ENCODE measurements around the gene POGLUT2.
A peak's percentile ranks its signal among the peaks of the same experiment; 100 is the strongest.
"Not testable (repeated sequence)": the region's sequence is repeated elsewhere in the genome, so short reads cannot be mapped to it uniquely, and the experiment has no call there.

POGLUT2 gene

DNA sequence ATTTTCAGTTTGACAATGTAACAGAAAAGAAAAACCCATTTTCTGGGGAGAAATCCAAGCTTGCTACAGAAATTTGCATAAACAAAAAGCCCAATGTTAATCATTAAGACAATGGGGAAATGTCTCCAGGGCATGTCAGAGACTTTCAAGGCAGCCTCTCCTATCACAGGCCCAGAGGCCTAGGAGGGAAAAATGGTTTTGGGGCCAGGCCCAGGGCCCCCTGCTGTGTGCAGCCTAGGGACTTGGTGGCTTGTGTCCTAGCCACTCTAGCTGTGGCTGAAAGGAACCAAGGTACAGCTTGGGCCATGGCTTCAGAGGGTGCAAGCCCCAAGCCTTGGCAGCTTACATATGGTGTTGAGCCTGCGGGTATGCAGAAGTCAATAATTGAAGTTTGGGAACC is 17.2 kb downstream of the POGLUT2 start:
- Histone ChIP-seq H4K20me1 (no peaks in the 10 kb centered on the region), H3K27me3 (no peaks in the 10 kb centered on the region), H3K4me2 (no peak overlapping the region), H3K36me3 (peaks cover 11% of the 10 kb centered on the region; the same call in 1 of the 2 replicates), H3K4me1 (peaks cover 13% of the 10 kb centered on the region), H3K27ac (no peak overlapping the region), H3K9me3 (peaks cover 21% of the 10 kb centered on the region), H3K4me3 (no peak overlapping the region), H3K9ac (no peak overlapping the region)
- no peak for TF ChIP-seq Cebpa-rat (IDR thresholded peaks at IDR 0.05)

- not testable (repeated sequence) for H3K27ac ChIP-seq, H3K9ac ChIP-seq
These were observed 18.1 kb downstream of the POGLUT2 start for GRCh38 chr13:102780656-102781055.

GRCh38 chr13:102779436-102780159 is 19.2 kb downstream of the POGLUT2 start:
- H4K20me1 ChIP-seq: no peaks in the 10 kb centered on the region

More at GRCh38 chr13:102780656-102781055, 18.1 kb downstream of the POGLUT2 start:
- not testable (repeated sequence) for H3K4me3 ChIP-seq, H3K27me3 ChIP-seq, H3K4me2 ChIP-seq, H4K20me1 ChIP-seq
- Histone ChIP-seq H3K9me3 (peaks cover 21% of the 10 kb centered on the region), H3K4me1 (peaks cover 13% of the 10 kb centered on the region), H3K36me3 (peaks cover 11% of the 10 kb centered on the region; the same call in 1 of the 2 replicates)

DNA sequence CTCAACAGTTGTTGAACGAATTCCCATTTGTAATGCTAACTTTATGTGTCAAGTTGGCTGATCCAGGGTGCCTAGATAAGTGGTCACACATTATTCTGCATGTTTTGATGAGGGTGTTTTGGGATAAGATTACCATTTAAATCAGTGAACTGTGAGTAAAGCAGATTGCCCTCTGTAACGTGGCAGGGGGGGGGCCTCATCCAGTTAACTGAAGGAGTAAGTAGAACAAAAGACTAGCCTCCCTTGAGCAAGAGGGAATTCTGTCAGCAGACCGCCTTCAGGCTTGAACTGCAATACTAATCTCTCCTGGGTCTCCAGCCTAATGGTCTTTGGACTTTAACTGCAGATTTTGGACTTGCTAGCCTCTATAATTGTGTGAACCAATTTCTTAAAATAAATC is 21.0 kb downstream of the POGLUT2 start:
- Histone ChIP-seq H3K9me3 (peaks cover 27% of the 10 kb centered on the region), H4K20me1 (no peaks in the 10 kb centered on the region), H3K27ac (no peak overlapping the region), H3K4me1 (peaks cover 21% of the 10 kb centered on the region), H3K4me3 (no peak overlapping the region), H3K36me3 (peaks cover 11% of the 10 kb centered on the region; the same call in 1 of the 2 replicates), H3K4me2 (no peak overlapping the region), H3K27me3 (no peaks in the 10 kb centered on the region), H3K9ac (no peak overlapping the region)
- no peak for TF ChIP-seq Cebpa-rat (IDR thresholded peaks at IDR 0.05)

More at GRCh38 chr13:102779436-102780159, 19.2 kb downstream of the POGLUT2 start:
- H3K27me3 ChIP-seq: no peaks in the 10 kb centered on the region
- H3K4me2 ChIP-seq: peak overlapping the region; percentile 18
- H3K9ac ChIP-seq: no peak overlapping the region
- H3K9me3 ChIP-seq: peaks cover 21% of the 10 kb centered on the region
- peaks cover 13% of the 10 kb centered on the region for H3K4me1 ChIP-seq
- no peak overlapping the region; the same call in 1 of the 2 replicates for H3K27ac ChIP-seq
- no peak for TF ChIP-seq Cebpa-rat (IDR thresholded peaks at IDR 0.05)
- peaks cover 11% of the 10 kb centered on the region; the same call in 1 of the 2 replicates for H3K36me3 ChIP-seq
- no peak overlapping the region for H3K4me3 ChIP-seq

- H3K4me1 ChIP-seq: peaks cover 35% of the 10 kb centered on the region
These were observed 22.5 kb downstream of the POGLUT2 start for GRCh38 chr13:102776271-102776670.

DNA sequence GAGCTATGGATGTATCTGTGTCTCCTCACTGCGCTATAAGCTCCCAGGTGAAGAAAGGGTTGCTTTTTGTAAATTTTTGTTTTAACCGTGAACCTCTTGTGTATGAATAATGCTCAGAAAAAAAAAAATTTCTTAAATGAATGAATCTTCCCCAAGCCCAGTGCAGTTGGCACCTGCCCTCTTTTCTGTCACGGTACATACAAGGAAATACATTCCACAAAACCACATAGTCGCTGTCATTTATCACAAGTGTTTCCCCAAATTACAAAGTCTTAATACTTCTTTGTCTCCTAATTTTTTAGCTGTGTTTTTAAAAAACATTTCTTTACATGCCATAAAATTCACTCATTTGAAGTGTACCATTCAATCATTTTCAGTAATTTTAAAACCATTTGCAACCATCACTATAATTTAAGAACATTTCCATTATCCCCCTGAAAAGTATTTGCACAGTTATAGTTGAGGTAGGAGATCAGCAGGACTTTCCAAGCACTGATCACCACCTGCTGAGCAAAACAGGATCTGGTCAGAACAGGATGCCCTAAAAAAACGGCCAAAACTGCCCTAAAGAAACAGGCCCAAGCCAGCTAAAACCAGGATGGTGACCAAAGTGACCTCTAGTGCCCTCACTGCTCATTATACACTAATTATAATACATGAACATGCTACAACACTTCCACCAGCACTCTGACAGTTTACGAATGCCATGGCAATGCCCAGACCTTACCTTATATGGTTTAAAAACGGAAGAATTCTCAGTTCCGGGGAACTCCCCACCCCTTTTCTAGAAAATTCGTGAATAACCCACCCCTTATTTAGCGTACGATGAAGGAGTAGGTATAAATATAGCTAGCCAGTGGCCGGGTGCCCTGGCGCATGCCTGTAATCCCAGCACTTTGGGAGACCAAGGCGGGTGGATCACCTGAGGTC is 23.9 kb downstream of the POGLUT2 start:
- H3K9ac ChIP-seq: no peak overlapping the region
- H3K9me3 ChIP-seq: peaks cover 7% of the 10 kb centered on the region
- H3K4me1 ChIP-seq: peaks cover 40% of the 10 kb centered on the region
- H3K4me2 ChIP-seq: no peak overlapping the region
- no peak overlapping the region for H3K4me3 ChIP-seq
- no peak overlapping the region for H3K27ac ChIP-seq
- H3K36me3 ChIP-seq: no peaks in the 10 kb centered on the region
- H3K27me3 ChIP-seq: no peaks in the 10 kb centered on the region
- no peak for TF ChIP-seq Cebpa-rat (IDR thresholded peaks at IDR 0.05)
- H4K20me1 ChIP-seq: no peaks in the 10 kb centered on the region

More at GRCh38 chr13:102776271-102776670, 22.5 kb downstream of the POGLUT2 start:
- no peaks in the 10 kb centered on the region for H4K20me1 ChIP-seq
- no peak for TF ChIP-seq Cebpa-rat (IDR thresholded peaks at IDR 0.05)
- no peak overlapping the region for H3K9ac ChIP-seq
- no peak overlapping the region for H3K4me3 ChIP-seq
- no peak overlapping the region for H3K27ac ChIP-seq
- peaks cover under 1% of the 10 kb centered on the region; the same call in 1 of the 2 replicates for H3K36me3 ChIP-seq
- H3K27me3 ChIP-seq: no peaks in the 10 kb centered on the region
- H3K9me3 ChIP-seq: peaks cover 13% of the 10 kb centered on the region
- H3K4me2 ChIP-seq: no peak overlapping the region

- Histone ChIP-seq H3K9ac (peak overlapping the region; percentile 89; the same call in 1 of the 2 replicates), H3K4me3 (peak overlapping the region; percentile 86), H3K9me3 (peaks cover 7% of the 10 kb centered on the region), H3K4me1 (peaks cover 33% of the 10 kb centered on the region), H3K36me3 (no peaks in the 10 kb centered on the region), H3K4me2 (peak overlapping the region; percentile 92), H3K27ac (peak overlapping the region; percentile 88; the same call in 1 of the 2 replicates), H4K20me1 (no peaks in the 10 kb centered on the region), H3K27me3 (no peaks in the 10 kb centered on the region)
- no peak for TF ChIP-seq Cebpa-rat (IDR thresholded peaks at IDR 0.05)
These were observed 24.6 kb downstream of the POGLUT2 start for GRCh38 chr13:102774214-102774568.

DNA sequence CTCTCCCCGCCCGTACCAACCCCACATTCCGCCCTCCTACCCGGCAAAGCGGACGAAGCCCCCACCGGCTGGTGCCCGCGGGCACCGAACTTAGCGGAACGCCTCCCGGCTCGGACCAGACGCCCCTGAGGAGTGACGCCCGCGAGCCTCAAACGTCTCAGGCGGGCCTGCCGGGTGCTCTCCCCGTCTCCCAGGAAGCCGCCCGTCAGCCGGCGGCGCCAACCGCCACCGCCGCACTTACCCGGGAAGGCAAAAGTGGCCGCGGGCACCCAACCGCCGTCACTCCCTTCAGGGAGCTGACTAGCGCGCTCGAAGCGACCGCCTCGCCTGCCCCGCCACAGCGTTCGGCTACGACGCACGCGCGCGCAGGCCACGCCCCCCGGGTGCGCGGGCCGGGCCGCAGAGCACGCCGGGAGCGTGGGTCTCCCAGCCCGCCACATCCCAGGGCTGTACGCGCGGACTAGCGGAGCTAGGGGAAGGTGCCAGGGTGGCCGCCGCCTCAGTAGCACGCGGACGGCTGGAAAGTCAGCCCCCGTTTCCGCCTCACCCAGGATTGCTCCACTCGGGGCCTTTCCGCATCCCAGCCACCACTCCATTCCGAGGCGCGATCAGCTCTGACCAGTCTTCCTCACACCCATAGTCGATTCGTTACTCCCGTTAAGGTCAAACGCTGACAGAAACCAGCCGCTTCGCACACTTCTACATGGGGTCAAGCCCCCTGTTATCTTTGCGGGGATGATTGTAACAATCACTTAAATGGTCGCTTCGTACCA is 25.1 kb downstream of the POGLUT2 start, which contains the start of gene TEX30:
Gene TEX30 (minus strand): TSS at position 346 of the 773 bp plus-strand sequence. CDS start 3,760 bp downstream, outside the sequence.
- TF ChIP-seq Cebpa-rat (IDR thresholded peaks at IDR 0.05): no peak
- H3K4me1 ChIP-seq: peaks cover 29% of the 10 kb centered on the region
- peak within 1 kb of the TSS; percentile 88 for H3K27ac ChIP-seq
- H3K4me3 ChIP-seq: peak within 1 kb of the TSS; percentile 86
- peaks cover 7% of the 10 kb centered on the region for H3K9me3 ChIP-seq
- H3K4me2 ChIP-seq: peak within 1 kb of the TSS; percentile 92
- no peaks in the 10 kb centered on the region for H3K27me3 ChIP-seq
- peak within 1 kb of the TSS; percentile 89 for H3K9ac ChIP-seq
- H3K36me3 ChIP-seq: no peaks in the 10 kb centered on the region
- H4K20me1 ChIP-seq: no peaks in the 10 kb centered on the region

DNA sequence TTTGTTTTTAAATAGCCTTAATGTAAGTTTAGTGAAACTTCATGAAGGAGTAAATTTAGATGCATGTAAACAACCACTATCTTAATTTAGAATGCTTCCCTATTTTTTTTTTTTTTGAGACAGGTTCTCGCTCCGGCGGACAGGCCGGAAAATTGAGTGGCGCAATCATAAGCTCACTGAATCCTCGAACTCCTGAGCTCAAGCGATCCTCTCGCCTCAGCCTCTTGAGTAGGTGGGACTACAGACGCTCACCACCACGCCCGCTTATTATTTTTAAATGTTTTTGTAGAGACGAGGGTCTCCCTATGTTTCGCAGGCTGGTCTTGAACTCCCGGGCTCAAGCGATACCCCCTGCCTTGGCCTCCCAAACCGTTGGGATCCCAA is 26.7 kb downstream of the POGLUT2 start:
- H3K4me3 ChIP-seq: no peak overlapping the region
- H3K4me1 ChIP-seq: peaks cover 29% of the 10 kb centered on the region

More for the DNA sequence above, 26.7 kb downstream of the POGLUT2 start:
- H3K9me3 ChIP-seq: peaks cover 7% of the 10 kb centered on the region
- H3K9ac ChIP-seq: no peak overlapping the region
- H3K27ac ChIP-seq: no peak overlapping the region
- H3K4me2 ChIP-seq: peak overlapping the region; percentile 92
- no peaks in the 10 kb centered on the region for H3K27me3 ChIP-seq
- no peak for TF ChIP-seq Cebpa-rat (IDR thresholded peaks at IDR 0.05)
- H4K20me1 ChIP-seq: no peaks in the 10 kb centered on the region
- H3K36me3 ChIP-seq: peaks cover 8% of the 10 kb centered on the region

All from BLaER1 (cell line).